ENCODE data around the gene SUGP1. TPM values are rescaled to one million over a fixed set of nuclear protein-coding genes. Genes with fewer than 3 reads are reported as not detected.

Gene SUGP1
- total and polyA plus RNA-seq, 2 of the 13 experiments (the other 11 are each of a cell fraction or from before 2014, with no cell fraction given): 21.6 to 25.9 TPM

- in situ Hi-C loops (cut with HindIII; ENCODE audit: extremely low pct_ligation_motif_present, low pct_unique_long_range_greater_than_20kb) (no loop called here), intact Hi-C loops (cut with micrococcal nuclease; ENCODE audit: unreplicated experiment) (no loop called here)
- H3K79me2 ChIP-seq (ENCODE audit: insufficient read depth, low read length): no peaks in the 10 kb centered on the region
- no peak overlapping the region for H3K4me3 ChIP-seq (replicated peaks in 1 of 3; ENCODE audit: insufficient read depth in 1 of 3, low read depth in 2 of 3, low read length in 3 of 3)
- DNase-seq (ENCODE audit: low spot score) (no peak), FAIRE-seq (no peak), ATAC-seq (no peak)
- H3K27me3 ChIP-seq (ENCODE audit: control insufficient read depth in 1 of 2, insufficient read depth in 2 of 2, low read length in 2 of 2): no peaks in the 10 kb centered on the region
- H3K9me3 ChIP-seq (ENCODE audit: low read length): no peaks in the 10 kb centered on the region
- no peak for TF ChIP-seq ZKSCAN1 (IDR thresholded peaks at IDR 0.05; ENCODE audit: low read length)
- peak; percentile 17 for TF ChIP-seq AGO2 (optimal IDR thresholded peaks at IDR 0.05; ENCODE audit: low read depth, low read length)
- no peaks in the 10 kb centered on the region for H3K4me1 ChIP-seq (ENCODE audit: insufficient read depth, low read length)
- CTCF ChIA-PET (ENCODE audit: low intra/inter-chr PET ratio, low total read pairs): no interaction called here
- no peak overlapping the region for H3K4me2 ChIP-seq (ENCODE audit: low read depth, low read length)
- POLR2A ChIA-PET: no interaction called here
- H4K20me1 ChIP-seq (ENCODE audit: insufficient read depth, low read length): no peaks in the 10 kb centered on the region
- no peak overlapping the region for H2AFZ ChIP-seq (ENCODE audit: low read length)
- no peak overlapping the region for H3K9ac ChIP-seq (ENCODE audit: insufficient read depth, low read depth, low read length)
- WGBS (ENCODE audit: low lambda C conversion rate): 91% methylated on average over 13 of the region's 19 CpGs
- H3K36me3 ChIP-seq (replicated peaks in 1 of 2; ENCODE audit: control insufficient read depth in 1 of 2, insufficient read depth in 2 of 2, low read length in 2 of 2): peaks cover 13 to 51% of the 10 kb centered on the region in 2 experiments; a peak in 4 of 5 replicates
- no TSS peak for BruUV-seq (replicated peaks)
- H3K27ac ChIP-seq (ENCODE audit: extremely low read length, insufficient read depth, low read length): no peak overlapping the region
Measured at GRCh38 chr19:19296953-19297689, 23.2 kb downstream of the SUGP1 start.

- no peaks in the 10 kb centered on the region for H3K9me3 ChIP-seq (ENCODE audit: low read length)
- H3K79me2 ChIP-seq (ENCODE audit: insufficient read depth, low read length): no peaks in the 10 kb centered on the region
- peaks cover 8 to 37% of the 10 kb centered on the region in 2 experiments; a peak in 4 of 5 replicates for H3K36me3 ChIP-seq (replicated peaks in 1 of 2; ENCODE audit: control insufficient read depth in 1 of 2, insufficient read depth in 2 of 2, low read length in 2 of 2)
- no peak for ATAC-seq
- no peak overlapping the region for H3K9ac ChIP-seq (ENCODE audit: insufficient read depth, low read depth, low read length)
- in situ Hi-C loops (cut with HindIII; ENCODE audit: extremely low pct_ligation_motif_present, low pct_unique_long_range_greater_than_20kb): no loop called here
- DNase-seq (ENCODE audit: low spot score): no peak
- H3K4me2 ChIP-seq (ENCODE audit: low read depth, low read length): no peak overlapping the region
- H3K4me1 ChIP-seq (ENCODE audit: insufficient read depth, low read length): no peaks in the 10 kb centered on the region
- no peaks in the 10 kb centered on the region for H4K20me1 ChIP-seq (ENCODE audit: insufficient read depth, low read length)
- BruUV-seq (replicated peaks): no TSS peak
- intact Hi-C loops (cut with micrococcal nuclease; ENCODE audit: unreplicated experiment): no loop called here
- POLR2A ChIA-PET: no interaction called here
- no peak for FAIRE-seq
- H3K27me3 ChIP-seq (ENCODE audit: control insufficient read depth in 1 of 2, insufficient read depth in 2 of 2, low read length in 2 of 2): no peaks in the 10 kb centered on the region
- H2AFZ ChIP-seq (ENCODE audit: low read length): no peak overlapping the region
- no peak overlapping the region for H3K27ac ChIP-seq (ENCODE audit: extremely low read length, insufficient read depth, low read length)
- no peak overlapping the region for H3K4me3 ChIP-seq (replicated peaks in 1 of 3; ENCODE audit: insufficient read depth in 1 of 3, low read depth in 2 of 3, low read length in 3 of 3)
- 94% methylated on average over 4 of the region's 4 CpGs for WGBS (ENCODE audit: low lambda C conversion rate)
- CTCF ChIA-PET (ENCODE audit: low intra/inter-chr PET ratio, low total read pairs): no interaction called here
- TF ChIP-seq TBP (CRISPR knock-in tag; IDR thresholded peaks at IDR 0.05) (no peak), HOXA3 (CRISPR knock-in tag; IDR thresholded peaks at IDR 0.05) (no peak), ZNF552 (CRISPR knock-in tag; IDR thresholded peaks at IDR 0.05; ENCODE audit: borderline replicate concordance) (no peak), CBFB (CRISPR knock-in tag; IDR thresholded peaks at IDR 0.05) (no peak), JUND (CRISPR knock-in tag; IDR thresholded peaks at IDR 0.05) (no peak), RARA (CRISPR knock-in tag; IDR thresholded peaks at IDR 0.05) (no peak), GPBP1L1 (CRISPR knock-in tag; IDR thresholded peaks at IDR 0.05) (no peak), ZNF143 (CRISPR knock-in tag; IDR thresholded peaks at IDR 0.05) (no peak), GRHL1 (CRISPR knock-in tag; conservative IDR thresholded peaks at IDR 0.05) (no peak), ZNF768 (CRISPR knock-in tag; IDR thresholded peaks at IDR 0.05) (no peak), ETS1 (CRISPR knock-in tag; IDR thresholded peaks at IDR 0.05) (no peak), ZNF790 (CRISPR knock-in tag; IDR thresholded peaks at IDR 0.05; ENCODE audit: borderline replicate concordance) (no peak), SMYD3 (CRISPR knock-in tag; IDR thresholded peaks at IDR 0.05) (no peak)
Measured at GRCh38 chr19:19294914-19295313, 25.4 kb downstream of the SUGP1 start.
